ENCODE measurements around the gene MYBPH.

GRCh38 chr1:203214871-203215270 is 39.2 kb upstream of the MYBPH start:
- TF ChIP-seq CTCF (IDR thresholded peaks at IDR 0.05) = no peak
- TF ChIP-seq EZH2 (IDR thresholded peaks at IDR 0.05; ENCODE audit: borderline replicate concordance, insufficient read depth, low read depth, low read length, poor library complexity, severe bottlenecking) = no peak

Measured in B cell (primary cell).